ENCODE data around the gene NLRX1.
A peak's percentile ranks its signal among the peaks of the same experiment; 100 is the strongest.
"Not testable (repeated sequence)": the region's sequence is repeated elsewhere in the genome, so short reads cannot be mapped to it uniquely, and the experiment has no call there.

The NLRX1 gene

DNA sequence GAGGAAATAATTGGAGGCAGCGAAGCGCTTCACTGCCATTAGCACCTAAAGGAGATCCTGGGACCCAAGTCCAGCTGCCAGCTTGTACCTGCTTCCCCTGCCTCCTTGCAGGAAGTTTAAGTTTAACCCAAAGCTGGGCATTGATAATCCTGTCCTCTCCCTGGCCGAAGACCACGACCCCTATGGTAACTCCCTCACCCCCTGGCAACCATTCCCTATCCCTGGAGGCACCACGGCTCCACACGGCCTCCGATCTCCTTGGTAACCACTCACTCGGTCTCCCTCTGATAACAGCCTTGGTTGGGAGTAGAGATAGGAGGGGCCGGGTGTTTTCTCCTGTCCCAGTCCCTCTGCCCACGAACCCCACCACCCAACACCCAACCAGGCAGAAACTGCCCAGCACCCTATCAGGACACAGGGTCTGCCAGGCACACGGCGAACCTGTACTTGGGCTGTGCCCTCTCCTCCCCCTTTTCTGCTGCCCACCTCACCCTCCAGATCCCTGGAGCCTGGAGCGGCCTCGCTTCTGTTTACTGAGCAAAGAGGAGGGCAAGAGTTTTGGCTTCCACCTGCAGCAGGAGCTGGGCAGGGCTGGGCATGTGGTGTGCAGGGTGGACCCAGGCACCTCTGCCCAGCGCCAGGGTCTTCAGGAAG lies 17.6 kb downstream of the NLRX1 start:
- DNase-seq = no peak

DNA sequence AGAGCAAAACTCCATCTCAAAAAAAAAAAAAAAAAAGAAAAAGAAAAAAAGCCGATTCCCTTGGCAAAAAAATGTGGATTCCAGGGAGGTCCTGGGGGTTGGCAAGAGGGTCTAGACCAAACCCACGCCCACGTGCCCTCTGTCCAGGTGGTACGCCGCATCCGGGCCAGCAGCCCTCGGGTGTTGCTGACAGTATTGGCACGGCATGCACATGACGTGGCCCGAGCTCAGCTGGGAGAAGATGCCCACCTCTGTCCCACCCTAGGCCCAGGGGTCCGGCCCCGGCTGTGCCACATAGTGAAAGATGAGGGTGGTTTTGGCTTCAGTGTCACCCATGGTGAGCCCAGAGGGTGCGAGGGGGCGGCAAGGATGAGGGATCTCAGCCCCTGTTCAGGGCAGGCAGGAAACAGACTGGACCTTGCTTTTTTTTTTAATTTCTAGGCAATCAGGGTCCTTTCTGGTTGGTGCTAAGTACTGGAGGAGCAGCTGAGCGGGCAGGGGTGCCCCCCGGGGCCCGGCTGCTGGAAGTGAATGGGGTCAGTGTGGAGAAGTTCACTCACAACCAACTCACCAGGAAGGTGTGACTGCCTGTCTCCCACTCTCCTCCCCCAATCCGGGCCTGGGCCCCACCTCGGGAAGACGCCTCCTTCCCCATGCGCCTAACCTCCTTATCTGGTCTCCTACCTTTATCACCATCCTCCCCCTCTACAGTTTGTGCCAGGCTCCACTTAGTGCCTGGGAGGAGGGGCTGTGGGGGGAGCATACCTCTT lies 18.8 kb downstream of the NLRX1 start:
- no peak for DNase-seq

DNA sequence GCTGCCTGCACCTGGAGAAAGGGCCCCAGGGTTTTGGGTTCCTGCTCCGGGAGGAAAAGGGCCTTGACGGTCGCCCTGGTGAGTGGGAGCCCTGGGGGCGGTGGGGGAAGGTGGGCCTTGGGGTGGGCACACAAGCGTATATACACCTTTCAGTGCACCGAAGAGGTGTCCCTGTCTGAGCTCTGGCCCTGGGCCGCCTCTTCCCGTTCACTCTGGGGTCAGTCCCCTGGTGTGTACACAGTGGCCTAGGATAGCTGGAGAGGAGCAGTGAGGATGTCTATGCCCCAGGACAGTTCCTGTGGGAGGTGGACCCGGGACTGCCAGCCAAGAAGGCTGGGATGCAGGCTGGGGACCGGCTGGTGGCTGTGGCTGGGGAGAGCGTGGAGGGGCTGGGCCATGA lies 19.5 kb downstream of the NLRX1 start:
- no peak for DNase-seq

DNA sequence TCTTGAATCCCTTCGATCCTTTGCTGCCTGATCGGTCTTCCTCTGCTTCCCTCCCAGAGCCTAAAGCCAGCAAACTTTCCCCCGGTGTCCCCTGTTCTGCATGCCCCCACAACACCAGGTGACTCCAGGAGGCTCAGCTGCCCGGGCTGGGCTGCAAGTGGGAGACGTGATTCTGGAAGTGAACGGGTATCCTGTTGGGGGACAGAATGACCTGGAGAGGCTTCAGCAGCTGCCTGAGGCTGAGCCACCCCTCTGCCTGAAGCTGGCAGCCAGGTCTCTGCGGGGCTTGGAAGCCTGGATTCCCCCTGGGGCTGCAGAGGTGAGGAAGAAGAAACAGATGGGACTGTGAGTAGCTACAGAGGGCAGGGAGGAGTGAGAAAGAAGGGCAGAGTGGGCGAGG lies 20.4 kb downstream of the NLRX1 start:
- no peak for DNase-seq

DNA sequence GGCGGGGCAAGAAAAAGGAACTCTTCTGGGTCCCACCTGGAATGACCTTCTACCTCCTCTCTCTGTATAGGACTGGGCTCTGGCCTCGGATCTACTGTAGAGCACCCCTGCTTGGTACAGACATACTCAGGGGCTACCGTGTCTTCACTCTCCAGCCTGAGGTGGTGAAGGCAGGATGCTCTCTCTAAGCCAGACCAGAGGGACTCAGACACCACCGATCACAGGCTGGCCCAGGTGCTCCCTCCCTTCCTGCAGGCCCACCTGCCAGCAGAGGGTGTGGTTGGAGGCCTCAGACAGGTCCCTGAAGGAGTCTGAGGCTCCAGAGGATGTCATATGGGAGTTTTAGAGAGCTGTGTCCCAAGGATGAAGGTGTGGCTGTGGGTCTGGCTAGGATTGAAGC lies 20.9 kb downstream of the NLRX1 start:
- no peak for DNase-seq

DNA sequence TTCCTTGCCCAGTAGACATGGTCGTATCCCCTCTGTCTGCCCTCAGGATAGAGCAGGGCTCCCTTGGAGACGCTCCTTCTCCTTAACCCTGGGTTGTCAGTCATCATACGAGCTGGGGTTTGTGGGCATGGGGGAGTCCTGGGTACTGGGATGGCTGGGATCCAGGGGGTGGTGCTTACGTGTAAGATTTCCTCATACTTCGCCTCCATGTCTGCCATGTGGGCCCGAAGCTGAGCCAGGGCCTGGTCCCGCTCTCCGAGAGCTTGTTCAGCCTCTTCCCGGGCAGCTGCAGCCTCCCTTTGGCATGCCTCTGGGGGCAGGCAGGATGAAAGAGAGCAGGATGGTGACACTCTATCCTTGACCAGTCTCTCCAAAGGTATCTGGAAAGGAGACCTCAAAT lies 22.0 kb downstream of the NLRX1 start:
- DNase-seq = no peak

DNA sequence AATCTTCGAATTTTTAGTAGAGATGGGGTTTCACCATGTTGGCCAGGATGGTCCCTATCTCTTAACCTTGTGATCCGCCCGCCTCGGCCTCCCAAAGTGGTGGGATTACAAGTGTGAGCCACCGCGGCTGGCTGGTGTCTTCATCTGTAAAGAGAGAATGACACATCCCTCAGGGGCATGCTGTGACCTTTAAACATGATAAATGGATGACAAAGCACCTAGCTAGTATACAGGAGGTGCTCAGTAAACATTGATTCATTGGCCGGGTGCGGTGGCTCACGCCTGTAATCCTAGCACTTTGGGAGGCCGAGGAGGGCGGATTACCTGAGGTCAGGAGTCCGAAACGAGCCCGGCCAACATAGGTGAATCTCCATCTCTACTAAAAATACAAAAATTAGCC lies 22.7 kb downstream of the NLRX1 start:
- DNase-seq = not testable (repeated sequence)

DNA sequence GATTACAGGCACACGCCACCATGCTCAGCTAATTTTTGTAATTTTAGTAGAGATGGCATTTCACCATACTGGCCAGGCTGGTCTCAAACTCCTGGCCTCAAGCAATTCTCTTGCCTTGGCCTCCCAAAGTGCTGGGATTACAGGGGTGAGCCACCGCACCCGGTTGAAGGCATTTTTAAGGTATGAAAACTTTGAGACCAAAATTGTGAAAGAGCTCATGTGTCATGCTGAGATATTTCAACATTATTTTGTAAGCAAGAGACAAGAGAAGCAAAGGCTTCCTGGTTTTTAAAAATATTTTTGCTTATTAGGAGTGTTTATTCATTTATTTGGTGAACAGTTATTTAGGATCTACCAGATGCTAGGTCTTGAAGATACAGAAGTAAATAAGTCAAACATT lies 23.6 kb downstream of the NLRX1 start:
- no peak for DNase-seq

DNA sequence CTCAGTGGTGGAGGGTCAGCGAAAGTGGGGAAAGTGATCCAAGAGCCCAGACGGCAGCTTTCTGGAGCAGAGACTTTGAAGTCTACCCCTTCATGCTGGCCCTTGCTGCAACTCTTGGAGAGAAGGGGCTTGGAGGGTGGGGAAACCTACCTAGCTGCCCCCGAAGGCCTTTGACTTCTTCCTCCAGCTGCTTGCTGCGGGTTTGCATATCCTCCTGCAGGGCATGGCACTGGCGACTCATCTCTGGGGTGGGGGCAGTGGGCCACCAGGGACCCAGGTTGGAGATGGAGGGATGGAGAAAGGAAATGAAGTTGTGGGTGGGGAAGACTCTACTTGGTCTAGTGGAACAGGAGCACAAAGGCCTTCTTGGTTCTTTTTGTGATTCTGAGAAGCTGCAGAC lies 24.5 kb downstream of the NLRX1 start:
- no peak for DNase-seq

DNA sequence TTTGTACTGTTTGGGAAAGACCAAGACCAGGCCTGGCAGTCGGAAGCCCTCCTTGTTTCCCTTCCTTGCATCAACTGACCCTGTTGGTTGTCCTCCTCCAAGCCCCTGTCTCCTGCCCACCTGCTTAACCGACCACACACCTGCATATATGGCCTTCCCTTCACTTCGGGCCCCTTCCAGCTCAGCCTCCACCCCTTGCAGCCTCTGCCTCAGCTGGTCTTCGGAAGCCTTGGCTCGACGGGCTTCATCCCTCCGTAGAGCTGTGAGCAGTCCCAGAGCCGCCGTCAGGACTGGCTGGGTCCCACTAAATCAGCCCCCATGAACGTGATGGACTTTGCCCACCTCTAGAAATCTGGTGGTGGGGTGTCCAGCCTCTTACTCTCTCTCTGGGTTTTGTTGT lies 25.1 kb downstream of the NLRX1 start:
- DNase-seq = no peak

DNA sequence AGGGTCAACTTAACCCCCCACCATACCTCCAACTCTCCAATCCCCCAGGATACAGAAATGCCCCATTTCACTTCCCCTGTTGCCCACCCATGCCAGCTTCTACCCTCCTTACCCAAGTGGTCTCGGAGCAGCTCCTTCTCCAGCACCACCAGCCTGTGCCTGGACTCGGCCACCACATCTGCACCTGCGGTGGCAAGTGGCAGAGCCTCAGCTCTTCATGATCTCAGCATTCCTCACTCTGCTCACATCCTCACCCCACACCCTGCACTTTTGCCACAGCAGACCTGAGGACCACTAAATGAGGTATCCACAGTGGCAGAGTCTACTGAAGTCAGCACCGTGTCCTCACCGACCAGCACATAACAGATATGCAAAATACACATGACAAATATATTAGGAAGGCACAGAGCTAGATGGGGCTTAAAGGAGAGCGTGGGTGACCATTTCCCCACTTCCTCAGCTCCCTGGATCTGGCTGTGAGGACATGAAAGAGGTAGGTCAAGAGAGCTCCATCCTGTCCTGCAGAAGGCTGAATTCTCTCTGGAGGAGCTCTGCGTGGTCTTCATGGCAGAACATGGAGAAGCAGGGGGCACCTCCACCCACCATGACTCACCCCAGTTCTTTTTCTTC lies 26.4 kb downstream of the NLRX1 start:
- DNase-seq = no peak

DNA sequence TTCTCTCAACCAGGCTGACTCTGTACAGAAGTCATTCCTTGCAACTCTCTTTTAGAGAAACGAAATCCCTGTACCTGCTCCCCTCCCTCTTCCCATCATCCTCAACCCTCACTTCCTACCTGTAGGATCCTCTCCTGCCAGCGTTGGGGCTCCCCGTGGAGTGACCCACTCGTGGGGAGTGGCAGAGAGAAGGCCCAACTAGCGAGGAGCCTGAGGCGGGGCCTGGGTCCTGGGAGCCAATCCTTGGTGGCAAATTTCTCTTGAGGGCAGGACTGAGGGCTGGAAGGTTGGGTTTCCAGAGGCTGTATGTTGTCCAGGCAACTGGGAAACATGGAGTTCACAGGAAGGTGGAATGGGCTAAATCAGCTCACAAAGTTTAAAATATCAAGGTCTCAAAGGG lies 27.2 kb downstream of the NLRX1 start:
- DNase-seq = no peak

DNA sequence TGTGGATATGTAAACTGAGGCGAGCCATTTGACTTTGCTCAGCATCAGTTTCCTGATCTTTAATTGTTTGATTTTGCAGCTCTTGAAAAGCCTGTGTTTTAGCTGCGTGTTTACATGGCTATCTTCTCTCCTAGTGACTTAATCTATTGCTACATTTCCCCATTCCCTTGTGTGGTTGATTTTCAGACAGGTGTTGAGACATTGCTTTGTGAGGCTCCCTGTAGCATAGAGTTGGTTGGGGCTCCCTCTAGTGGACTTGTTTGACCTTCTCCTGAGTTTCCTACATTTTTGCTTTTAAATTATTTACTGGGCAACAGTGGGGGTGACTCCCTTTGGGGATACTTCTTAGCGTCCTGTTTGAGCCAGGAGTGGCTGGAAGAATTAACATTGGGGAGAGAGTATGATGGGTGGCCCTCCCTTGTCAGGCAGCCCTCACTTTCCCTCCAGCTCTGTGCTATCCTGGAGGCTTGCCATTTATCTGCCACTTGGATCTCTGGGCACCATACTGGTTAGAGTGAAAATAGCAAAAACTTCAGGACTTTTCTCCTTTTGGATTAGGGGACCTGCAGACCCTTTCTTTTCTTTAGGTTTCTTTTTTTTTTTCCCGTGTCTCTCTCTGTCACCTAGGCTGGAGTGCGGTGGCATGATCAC lies 28.4 kb downstream of the NLRX1 start:
- peak; percentile 80 for DNase-seq

DNA sequence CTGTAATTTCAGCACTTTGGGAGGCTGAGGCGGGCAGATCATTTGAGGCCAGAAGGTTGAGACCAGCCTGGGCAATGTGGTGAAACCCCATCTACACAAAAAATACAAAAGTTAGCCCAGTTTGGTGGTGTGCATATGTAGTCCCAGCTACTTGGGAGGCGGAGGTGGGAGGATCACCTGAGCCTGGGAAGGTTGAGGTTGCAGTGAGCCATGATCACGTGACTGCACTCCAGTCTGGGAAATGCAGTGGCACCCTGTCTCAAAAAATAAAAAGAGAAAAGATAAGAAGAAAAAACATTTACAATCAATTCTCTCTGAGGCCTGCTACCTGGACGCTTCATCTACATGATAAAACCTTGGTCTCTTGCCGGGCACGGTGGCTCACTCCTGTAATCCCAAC lies 30.4 kb downstream of the NLRX1 start:
- no peak for DNase-seq

DNA sequence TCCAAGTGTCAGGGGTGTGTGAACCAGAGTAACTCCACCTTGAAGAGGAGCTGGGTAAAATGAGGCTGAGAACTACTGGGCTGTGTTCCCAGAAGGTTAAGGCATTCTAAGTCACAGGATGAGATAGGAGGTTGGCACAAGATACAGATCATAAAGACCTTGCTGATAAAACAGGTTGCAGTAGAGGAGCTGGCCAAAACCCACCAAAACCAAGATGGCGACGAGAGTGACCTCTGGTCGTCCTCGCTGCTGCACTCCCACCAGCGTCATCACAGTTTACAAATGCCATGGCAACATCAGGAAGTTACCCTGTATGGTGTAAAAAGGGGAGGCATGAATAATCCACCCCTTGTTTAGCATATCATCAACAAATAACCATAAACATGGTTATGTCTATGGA lies 32.7 kb downstream of the NLRX1 start:
- not testable (repeated sequence) for DNase-seq

DNA sequence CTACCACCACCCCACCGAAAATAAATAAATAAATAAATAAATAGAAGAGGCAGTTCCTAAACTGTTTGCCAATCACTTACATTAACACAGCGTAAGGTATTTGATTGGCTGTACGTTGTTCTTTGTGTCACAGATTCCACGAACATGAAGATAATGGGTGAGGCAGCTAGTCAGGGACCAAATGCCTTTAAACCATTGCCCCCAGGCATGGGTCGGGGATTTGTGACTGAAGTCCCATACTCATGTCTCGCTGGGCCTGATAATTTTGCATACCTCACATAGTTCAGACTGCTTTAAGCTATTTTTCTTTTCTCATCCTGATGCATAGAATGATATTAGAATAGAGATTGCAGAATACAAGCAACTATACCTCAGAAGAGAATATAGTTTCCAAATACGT lies 34.0 kb downstream of the NLRX1 start:
- no peak for DNase-seq

DNA sequence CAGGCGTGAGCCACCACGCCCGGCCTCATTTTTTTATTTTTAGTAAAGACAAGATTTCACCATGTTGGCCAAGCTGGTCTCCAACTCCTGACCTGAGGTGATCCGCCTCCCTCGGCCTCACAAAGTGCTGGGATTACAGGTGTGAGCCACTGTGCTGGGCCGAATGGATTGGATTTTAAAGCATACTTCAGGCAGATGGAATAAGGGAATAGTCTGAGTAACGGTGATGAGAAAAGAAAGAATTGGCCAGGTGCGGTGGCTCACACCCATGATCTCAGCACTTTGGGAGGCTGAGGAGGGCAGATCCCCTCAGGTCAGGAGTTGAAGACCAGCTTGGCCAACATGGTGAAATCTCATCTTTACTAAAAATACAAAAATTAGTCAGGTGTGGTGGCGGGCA lies 35.5 kb downstream of the NLRX1 start:
- no peak for DNase-seq

DNA sequence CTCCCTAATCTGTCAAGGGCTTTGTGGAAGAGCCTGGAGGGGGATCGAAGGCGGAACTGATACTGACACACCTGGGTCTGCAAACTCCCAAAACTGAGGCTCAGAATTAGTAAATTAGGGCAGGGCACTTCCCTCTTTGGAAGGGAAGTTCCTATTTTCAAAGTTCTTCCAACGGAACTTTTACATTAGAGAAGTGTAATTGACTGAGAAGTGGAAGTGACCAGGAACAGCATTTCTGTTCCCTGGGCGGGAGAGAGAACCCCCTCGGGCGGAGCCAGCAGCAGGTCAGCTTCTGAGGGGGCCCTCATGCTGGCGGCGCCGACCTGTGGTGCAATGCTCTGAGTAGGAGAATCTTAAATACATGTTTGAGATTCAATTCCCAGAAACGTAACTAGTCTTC lies 36.6 kb downstream of the NLRX1 start:
- no peak for DNase-seq

DNA sequence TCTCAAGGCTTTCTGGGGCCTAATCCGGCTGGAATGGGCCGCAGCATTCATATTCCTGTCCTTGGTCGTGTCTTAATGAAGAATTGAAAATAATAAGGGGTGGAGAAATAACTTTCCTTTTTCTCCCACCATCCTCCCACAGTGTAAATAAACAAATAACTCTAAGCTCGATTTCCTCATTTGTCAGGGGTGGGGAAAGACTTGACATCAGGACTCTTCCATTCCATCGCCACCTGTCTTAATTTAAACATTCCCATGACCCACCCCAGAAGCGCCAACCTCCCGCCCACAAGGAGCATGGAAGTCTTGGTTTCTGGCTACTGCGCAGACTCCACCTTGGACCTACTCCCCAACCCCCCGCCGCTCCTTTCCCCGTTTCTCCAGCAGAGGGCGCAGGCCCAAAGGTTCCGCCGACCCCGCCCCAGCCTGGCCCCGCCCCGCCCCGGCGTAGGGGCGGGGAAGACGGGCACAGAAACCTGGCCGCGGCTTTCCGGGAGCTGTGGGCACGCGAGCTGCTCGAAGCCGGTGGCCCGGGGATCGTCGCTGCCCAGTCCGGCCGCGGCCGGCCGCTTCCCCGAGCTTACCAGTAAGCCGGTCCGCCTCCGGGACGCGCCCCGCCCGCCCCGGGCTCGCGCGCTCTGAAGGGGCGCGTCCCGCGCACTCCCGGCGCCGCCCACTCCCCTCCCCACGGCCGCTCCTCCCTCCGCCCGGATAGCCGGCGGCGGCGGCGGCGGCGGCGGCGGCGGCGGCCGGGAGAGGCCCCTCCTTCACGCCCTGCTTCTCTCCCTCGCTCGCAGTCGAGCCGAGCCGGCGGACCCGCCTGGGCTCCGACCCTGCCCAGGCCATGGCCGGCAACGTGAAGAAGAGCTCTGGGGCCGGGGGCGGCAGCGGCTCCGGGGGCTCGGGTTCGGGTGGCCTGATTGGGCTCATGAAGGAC lies 37.3 kb downstream of the NLRX1 start, which contains the start of gene CBL:
TSS of gene CBL (plus strand) at position 766 of the 937 bp plus-strand sequence. CDS start at position 845, 79 bp downstream.
- DNase-seq = peak; percentile 98

DNA sequence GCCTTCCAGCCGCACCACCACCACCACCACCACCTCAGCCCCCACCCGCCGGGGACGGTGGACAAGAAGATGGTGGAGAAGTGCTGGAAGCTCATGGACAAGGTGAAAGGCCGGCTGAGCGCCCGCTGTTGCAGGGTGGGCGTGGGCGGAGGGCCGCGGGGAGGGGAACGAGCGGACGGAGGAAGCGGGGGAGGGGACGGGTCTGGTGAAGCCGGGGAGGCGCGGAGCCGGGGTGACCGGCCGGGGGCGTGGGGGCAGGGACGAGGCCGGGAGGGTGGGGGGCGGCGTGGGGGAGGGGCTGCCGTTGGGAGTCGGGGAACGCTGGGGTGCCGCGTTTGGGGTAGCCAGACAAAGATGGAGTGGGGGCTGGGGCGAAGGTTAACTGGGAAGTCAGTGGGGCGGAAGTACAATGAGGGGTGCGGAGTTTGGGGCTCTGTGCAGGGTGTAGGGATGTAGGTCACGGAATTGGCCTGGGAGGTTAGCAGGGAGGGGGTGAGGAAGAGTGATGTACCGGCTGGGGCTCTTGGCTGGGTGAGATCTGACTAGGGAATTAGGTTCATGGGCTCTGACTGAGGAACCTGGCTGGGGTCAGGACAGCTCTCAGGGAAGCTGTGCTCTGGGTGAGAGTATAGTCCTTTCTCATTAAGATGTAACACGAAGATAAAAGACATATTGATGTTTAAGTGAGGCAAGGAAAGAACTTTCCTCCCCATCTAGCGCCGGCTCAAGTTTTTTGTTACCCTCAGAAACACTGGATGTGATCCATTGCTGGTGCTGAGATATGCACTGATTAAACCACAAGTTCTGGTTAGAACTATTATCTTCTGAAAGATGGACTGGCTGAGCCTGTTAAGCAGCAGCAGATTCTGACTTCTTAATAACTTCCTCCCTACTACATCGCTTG lies 38.2 kb downstream of the NLRX1 start:
- DNase-seq = peak; percentile 57

DNA sequence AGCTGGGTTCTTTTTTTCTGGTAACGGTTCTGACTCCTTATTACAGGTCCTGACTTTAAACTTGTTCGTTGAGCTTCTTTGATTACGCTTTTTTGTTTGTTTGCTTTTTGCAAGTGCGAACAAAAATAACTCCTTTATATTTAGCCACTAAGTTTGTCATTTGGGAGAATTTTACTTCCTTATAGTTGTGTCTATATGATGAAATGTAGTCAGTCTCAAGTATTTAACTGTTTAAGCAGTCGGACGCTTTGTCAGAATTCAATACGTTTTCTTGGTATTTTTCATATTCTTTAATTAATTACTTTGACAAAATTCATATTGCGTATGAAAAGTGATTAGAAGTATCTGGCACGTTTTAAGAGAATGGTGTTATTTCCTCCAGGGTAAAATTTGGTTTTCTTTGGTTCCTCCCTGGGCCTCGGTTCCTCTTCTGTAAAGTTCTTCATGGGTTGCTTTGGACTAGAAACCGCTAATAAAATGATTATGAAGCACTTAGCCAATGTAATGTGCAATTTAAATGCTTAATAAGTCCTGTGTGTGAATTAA lies 39.0 kb downstream of the NLRX1 start:
- no peak for DNase-seq
